ENCODE results near the gene NCEH1.

DNA sequence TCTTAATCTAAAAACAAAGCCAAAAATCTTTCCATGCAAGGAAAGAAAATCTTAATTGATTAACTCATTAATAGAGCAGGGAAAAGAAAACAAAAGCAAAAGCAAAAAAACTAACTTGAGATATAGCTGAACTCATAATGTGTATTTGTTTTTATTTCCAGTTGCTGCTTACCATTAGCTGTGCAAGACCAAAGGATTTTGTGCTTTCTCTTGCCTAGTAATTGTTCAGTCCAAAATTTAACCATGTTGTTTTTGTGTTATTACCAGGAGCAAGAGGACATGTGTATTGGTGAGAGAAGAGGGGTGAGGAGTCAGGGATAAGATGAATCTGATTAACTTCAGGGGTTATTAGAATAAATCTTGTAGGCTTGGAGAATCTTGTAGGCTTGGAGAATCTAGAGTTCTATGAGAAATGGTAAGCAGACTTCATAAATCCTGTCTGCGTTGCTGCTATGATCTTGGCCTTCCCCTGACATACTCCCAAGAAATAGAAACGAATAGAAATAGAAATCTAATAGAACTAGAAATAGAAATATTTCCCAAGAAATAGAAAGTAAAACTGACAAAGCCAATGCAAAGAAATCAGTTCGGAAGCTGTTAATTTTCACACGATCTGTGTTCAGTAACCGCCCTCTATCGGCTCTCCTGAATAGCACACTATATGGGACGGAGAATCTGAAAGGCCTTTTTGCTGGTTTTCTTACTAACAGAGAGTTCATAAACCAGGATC, 115.0 kb downstream of the NCEH1 start:
- TF ChIP-seq YY1 (IDR thresholded peaks at IDR 0.05; ENCODE audit: insufficient read depth, insufficient read length) (no peak), SUZ12 (IDR thresholded peaks at IDR 0.05; ENCODE audit: extremely low read depth, insufficient read depth, insufficient read length) (no peak)

Data from NT2/D1 (cell line).